Neural progenitor cell (in vitro differentiated cells): ENCODE results near the gene PIP4P1. TPM values are rescaled to one million over a fixed set of nuclear protein-coding genes. Genes with fewer than 3 reads are reported as not detected.

Experiments used
- DNase-seq: peaks from one replicate; pipeline ENCODE4 v3.0.0-alpha.2; 2016; ENCODE audit warnings: low spot score
- H2AFZ ChIP-seq: fragments of 200-600 bp; sonication (generic); replicated peaks from 2 replicates; pipeline ENCODE4 v1.6.1; 2016; ENCODE audit warnings: antibody characterized with exemption
- H3F3A ChIP-seq: fragments of 200-600 bp; sonication (generic); 2 replicates; pipeline ENCODE4 v1.6.1; 2016; ENCODE audit warnings: antibody characterized with exemption, low read depth
- H3K27ac ChIP-seq: fragments of 200-600 bp; sonication (generic); 2 replicates; pipeline ENCODE4 v1.5.1; 2016; ENCODE audit warnings: mild to moderate bottlenecking
- H3K27me3 ChIP-seq: fragments of 200-600 bp; sonication (generic); 2 replicates; pipeline ENCODE4 v1.6.1; 2016; ENCODE audit warnings: mild to moderate bottlenecking, moderate library complexity
- H3K36me3 ChIP-seq: fragments of 200-600 bp; sonication (generic); 2 replicates; pipeline ENCODE4 v1.5.1; 2016
- H3K4me1 ChIP-seq: fragments of 200-600 bp; sonication (generic); 2 replicates; pipeline ENCODE4 v1.6.1; 2016; ENCODE audit warnings: mixed run types
- H3K4me2 ChIP-seq: fragments of 200-600 bp; sonication (generic); 2 replicates; pipeline ENCODE4 v1.6.1; 2016
- H3K4me3 ChIP-seq: fragments of 200-600 bp; sonication (generic); 2 replicates; pipeline ENCODE4 v1.5.1; 2016
- H3K79me2 ChIP-seq: fragments of 200-600 bp; sonication (generic); 2 replicates; pipeline ENCODE4 v1.6.1; 2016; ENCODE audit warnings: low read depth
- H3K9ac ChIP-seq: fragments of 200-600 bp; sonication (generic); 2 replicates; pipeline ENCODE4 v1.6.1; 2016
- H3K9me3 ChIP-seq: fragments of 200-600 bp; sonication (generic); 2 replicates; pipeline ENCODE4 v1.5.1; 2016; ENCODE audit warnings: low read depth
- H4K20me1 ChIP-seq: fragments of 200-600 bp; sonication (generic); 2 replicates; pipeline ENCODE4 v1.6.1; 2016; ENCODE audit warnings: low read depth
- H3K27ac Mint-ChIP-seq: 3 replicates; pipeline ENCODE4 v1.8.0; 2021; ENCODE audit warnings: mixed read lengths
- H3K27me3 Mint-ChIP-seq: 2 replicates; pipeline ENCODE4 v1.8.0; 2022; ENCODE audit warnings: low read depth, mild to moderate bottlenecking, inconsistent platforms, moderate library complexity, mixed read lengths; ENCODE audit not compliant: insufficient read depth
- H3K36me3 Mint-ChIP-seq: 3 replicates; pipeline ENCODE4 v1.8.0; 2021; ENCODE audit warnings: mixed read lengths
- H3K4me1 Mint-ChIP-seq: 3 replicates; pipeline ENCODE4 v1.8.0; 2021; ENCODE audit warnings: mixed read lengths
- H3K4me3 Mint-ChIP-seq: 3 replicates; pipeline ENCODE4 v1.8.0; 2021; ENCODE audit warnings: mild to moderate bottlenecking, moderate library complexity, mixed read lengths
- H3K9me3 Mint-ChIP-seq: 3 replicates; pipeline ENCODE4 v1.8.0; 2020; ENCODE audit warnings: mixed read lengths
- EZH2 ChIP-seq: fragments of 200-600 bp; sonication (generic); IDR thresholded peaks from 2 replicates; pipeline ENCODE4 v1.6.1; 2017; ENCODE audit warnings: antibody characterized with exemption, mild to moderate bottlenecking, moderate library complexity
- EZH2phosphoT487 ChIP-seq: fragments of 200-600 bp; sonication (generic); IDR thresholded peaks from 2 replicates; pipeline ENCODE4 v1.6.1; 2017; ENCODE audit warnings: antibody characterized with exemption
- total RNA-seq: library from RNA; depleted of rRNA; stranded (reverse); fragments of >200 nt; gene quantifications from 2 replicates; pipeline ENCODE4 v1.2.3, GENCODE V29; 2015; ENCODE audit warnings: low replicate concordance
- TF ChIP-seq, protein P1 (sequence below): fragments of 200-600 bp; sonication (generic); IDR thresholded peaks from 2 replicates; pipeline ENCODE4 v1.5.1; 2017; ENCODE audit warnings: antibody characterized with exemption, mild to moderate bottlenecking

Gene PIP4P1
- total RNA-seq, 1 donor from 2014 or later, result 24.1 TPM

DNA sequence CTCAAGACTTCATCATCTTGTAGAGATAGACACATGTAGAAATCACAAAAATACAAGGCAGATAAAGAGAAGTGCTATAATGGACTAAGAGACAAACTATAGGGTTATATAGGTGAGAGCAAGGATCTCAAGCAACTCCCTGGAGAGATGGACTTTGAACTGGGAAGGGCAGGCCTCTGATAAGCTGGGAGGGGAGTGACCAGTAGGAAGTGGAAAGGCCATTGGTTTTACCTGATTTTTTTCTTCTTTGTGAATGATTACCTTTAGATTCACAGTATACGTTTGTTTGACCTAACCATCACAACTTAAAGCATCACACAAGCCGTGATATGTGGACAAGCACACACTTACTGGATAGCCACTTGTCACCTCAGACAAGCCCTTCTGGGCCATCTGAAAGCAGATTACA, 42.7 kb downstream of the PIP4P1 start:
- peaks cover 6% of the 10 kb centered on the region for H3K4me1 Mint-ChIP-seq
- no peak overlapping the region for H3K4me2 ChIP-seq
- H3K36me3 ChIP-seq, result no peaks in the 10 kb centered on the region
- no peaks in the 10 kb centered on the region for H3K36me3 Mint-ChIP-seq
- no peak for DNase-seq
- H4K20me1 ChIP-seq, result no peaks in the 10 kb centered on the region
- H3K9ac ChIP-seq, result no peak overlapping the region
- H3K79me2 ChIP-seq, result no peaks in the 10 kb centered on the region
- H3K4me3 ChIP-seq, result no peak overlapping the region
- H3K27me3 ChIP-seq, result no peaks in the 10 kb centered on the region
- H3K4me3 Mint-ChIP-seq, result no peak overlapping the region
- no peaks in the 10 kb centered on the region for H3K9me3 Mint-ChIP-seq
- H3K4me1 ChIP-seq, result no peaks in the 10 kb centered on the region
- no peaks in the 10 kb centered on the region for H3K27me3 Mint-ChIP-seq
- no peak overlapping the region for H2AFZ ChIP-seq
- no peaks in the 10 kb centered on the region for H3K9me3 ChIP-seq
- H3K27ac ChIP-seq, result no peak overlapping the region
- no peak overlapping the region for H3K27ac Mint-ChIP-seq
- H3F3A ChIP-seq, result peaks cover 9% of the 10 kb centered on the region
- TF ChIP-seq, protein P1, sequence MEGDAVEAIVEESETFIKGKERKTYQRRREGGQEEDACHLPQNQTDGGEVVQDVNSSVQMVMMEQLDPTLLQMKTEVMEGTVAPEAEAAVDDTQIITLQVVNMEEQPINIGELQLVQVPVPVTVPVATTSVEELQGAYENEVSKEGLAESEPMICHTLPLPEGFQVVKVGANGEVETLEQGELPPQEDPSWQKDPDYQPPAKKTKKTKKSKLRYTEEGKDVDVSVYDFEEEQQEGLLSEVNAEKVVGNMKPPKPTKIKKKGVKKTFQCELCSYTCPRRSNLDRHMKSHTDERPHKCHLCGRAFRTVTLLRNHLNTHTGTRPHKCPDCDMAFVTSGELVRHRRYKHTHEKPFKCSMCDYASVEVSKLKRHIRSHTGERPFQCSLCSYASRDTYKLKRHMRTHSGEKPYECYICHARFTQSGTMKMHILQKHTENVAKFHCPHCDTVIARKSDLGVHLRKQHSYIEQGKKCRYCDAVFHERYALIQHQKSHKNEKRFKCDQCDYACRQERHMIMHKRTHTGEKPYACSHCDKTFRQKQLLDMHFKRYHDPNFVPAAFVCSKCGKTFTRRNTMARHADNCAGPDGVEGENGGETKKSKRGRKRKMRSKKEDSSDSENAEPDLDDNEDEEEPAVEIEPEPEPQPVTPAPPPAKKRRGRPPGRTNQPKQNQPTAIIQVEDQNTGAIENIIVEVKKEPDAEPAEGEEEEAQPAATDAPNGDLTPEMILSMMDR, result no peak
- no peak for TF ChIP-seq EZH2phosphoT487
- no peak for TF ChIP-seq EZH2

DNA sequence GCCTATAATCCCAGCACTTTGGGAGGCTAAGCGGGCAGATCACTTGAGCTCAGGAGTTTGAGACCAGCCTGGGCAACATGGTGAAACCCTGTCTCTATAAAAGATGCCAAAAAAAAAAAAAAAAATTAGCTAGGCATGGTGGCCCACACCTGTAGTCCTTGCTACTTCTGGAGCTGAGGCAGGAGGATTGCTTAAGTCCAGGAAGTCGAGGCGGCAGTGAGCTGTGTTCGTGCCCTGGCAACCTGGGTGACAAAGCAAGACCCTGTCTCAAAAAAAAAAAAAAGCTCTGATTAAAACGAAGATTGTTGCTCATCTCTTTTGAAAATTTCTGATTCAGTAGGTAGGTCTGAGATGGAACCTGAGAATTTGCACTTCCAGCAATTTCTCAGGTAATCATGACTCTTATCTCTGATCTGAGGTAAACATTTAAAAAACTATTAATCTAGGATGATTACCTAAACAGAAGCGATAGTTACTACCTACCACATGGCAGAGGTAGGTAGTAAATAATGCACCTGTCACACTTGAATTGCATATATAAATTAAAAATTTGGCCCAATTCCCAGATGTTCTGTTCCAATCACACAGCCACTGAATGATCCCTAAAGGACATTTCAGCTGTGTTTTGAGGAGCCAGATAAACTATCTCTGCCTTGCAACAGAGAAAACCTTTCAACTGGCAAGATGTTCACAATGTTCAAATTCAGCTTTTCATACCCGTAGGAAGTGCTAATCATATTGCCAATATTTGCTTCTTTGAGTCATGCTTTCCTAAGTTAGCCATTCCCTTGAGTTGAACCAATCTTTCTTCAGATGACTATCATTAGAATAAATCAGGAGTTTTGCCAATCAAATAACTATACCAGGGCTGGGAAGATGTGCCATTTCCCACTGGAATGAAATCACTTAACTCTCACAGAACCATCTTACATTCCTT, 43.7 kb downstream of the PIP4P1 start:
- Histone ChIP-seq H3K4me2 (no peak overlapping the region), H3K36me3 (no peaks in the 10 kb centered on the region), H3K79me2 (no peaks in the 10 kb centered on the region), H4K20me1 (no peaks in the 10 kb centered on the region), H3F3A (peaks cover 18% of the 10 kb centered on the region), H2AFZ (no peak overlapping the region), H3K27ac (no peak overlapping the region), H3K9ac (no peak overlapping the region), H3K4me3 (no peak overlapping the region), H3K4me1 (no peaks in the 10 kb centered on the region), H3K27me3 (no peaks in the 10 kb centered on the region), H3K9me3 (no peaks in the 10 kb centered on the region)
- TF ChIP-seq EZH2 (no peak), EZH2phosphoT487 (no peak)
- TF ChIP-seq, protein P1, result no peak
- H3K4me3 Mint-ChIP-seq, result no peak overlapping the region
- no peaks in the 10 kb centered on the region for H3K27me3 Mint-ChIP-seq
- H3K36me3 Mint-ChIP-seq, result no peaks in the 10 kb centered on the region
- no peak for DNase-seq
- H3K9me3 Mint-ChIP-seq, result no peaks in the 10 kb centered on the region
- no peak overlapping the region for H3K27ac Mint-ChIP-seq
- peaks cover 6% of the 10 kb centered on the region for H3K4me1 Mint-ChIP-seq

DNA sequence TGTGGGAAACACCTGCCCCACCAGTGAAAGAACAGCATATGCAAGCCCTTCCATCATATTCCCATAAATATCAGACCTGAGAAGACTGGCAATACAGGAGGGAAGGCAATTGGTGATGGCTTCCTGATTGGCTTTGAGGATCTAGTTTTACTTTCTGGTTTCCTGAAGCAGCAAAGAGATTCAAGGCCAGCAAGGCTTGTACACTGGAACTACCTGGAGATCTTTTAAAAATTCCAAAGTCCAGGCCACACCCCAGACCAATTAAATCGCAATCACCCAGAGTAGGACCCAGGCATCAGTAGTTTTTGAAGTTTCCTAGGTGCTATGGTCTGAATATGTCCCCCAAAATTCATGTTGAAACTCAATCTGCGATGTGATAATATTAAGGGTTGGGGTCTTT, 45.0 kb downstream of the PIP4P1 start:
- no peaks in the 10 kb centered on the region for H3K27me3 Mint-ChIP-seq
- Histone ChIP-seq H2AFZ (peak overlapping the region; percentile 74), H3K4me3 (no peak overlapping the region), H3K4me2 (no peak overlapping the region), H4K20me1 (no peaks in the 10 kb centered on the region), H3K36me3 (no peaks in the 10 kb centered on the region), H3K27ac (no peak overlapping the region), H3K4me1 (peaks cover 3% of the 10 kb centered on the region), H3F3A (peaks cover 20% of the 10 kb centered on the region), H3K9me3 (no peaks in the 10 kb centered on the region), H3K9ac (no peak overlapping the region), H3K27me3 (no peaks in the 10 kb centered on the region), H3K79me2 (peaks cover 8% of the 10 kb centered on the region)
- H3K4me1 Mint-ChIP-seq, result peaks cover 13% of the 10 kb centered on the region
- no peak overlapping the region for H3K27ac Mint-ChIP-seq
- no peaks in the 10 kb centered on the region for H3K36me3 Mint-ChIP-seq
- no peak for DNase-seq
- no peak overlapping the region for H3K4me3 Mint-ChIP-seq
- no peaks in the 10 kb centered on the region for H3K9me3 Mint-ChIP-seq
- TF ChIP-seq EZH2, result no peak

DNA sequence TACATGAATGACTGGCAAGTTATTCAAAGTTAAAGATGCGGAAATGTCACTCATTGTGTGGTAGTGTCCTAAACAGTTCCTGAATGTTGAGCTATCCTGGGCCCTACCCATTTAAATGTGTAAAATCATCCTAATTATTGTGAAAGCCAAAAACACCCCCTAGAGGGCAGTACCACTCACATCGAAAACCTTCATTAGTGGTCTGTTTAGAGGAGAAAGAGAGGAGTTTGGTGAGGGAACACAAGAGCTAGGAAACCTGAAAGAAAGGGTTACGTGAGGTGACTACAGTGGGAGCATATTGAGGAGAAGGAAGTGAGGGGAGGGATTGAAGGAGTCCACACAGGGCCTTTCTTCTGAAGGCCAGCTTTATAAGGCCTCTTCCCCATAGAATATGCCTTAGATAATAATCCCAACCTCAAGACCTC, 45.4 kb downstream of the PIP4P1 start:
- Histone ChIP-seq H3K27ac (no peak overlapping the region), H3K4me1 (peaks cover 3% of the 10 kb centered on the region), H3K9ac (no peak overlapping the region), H4K20me1 (no peaks in the 10 kb centered on the region), H3K79me2 (peaks cover 10% of the 10 kb centered on the region), H3F3A (peaks cover 20% of the 10 kb centered on the region), H3K4me2 (no peak overlapping the region), H3K36me3 (no peaks in the 10 kb centered on the region), H3K27me3 (no peaks in the 10 kb centered on the region), H3K4me3 (no peak overlapping the region), H3K9me3 (no peaks in the 10 kb centered on the region), H2AFZ (peak overlapping the region; percentile 74)
- Mint-ChIP-seq H3K4me1 (peaks cover 13% of the 10 kb centered on the region), H3K27ac (peak overlapping the region; percentile 43), H3K27me3 (no peaks in the 10 kb centered on the region), H3K9me3 (no peaks in the 10 kb centered on the region), H3K36me3 (no peaks in the 10 kb centered on the region), H3K4me3 (peak overlapping the region; percentile 22)
- peak; percentile 58 for DNase-seq
- TF ChIP-seq EZH2phosphoT487 (no peak), EZH2 (no peak)
- TF ChIP-seq, protein P1, result peak; percentile 72
